Activated naive CD4-positive, alpha-beta T cell treated with anti-CD3 and anti-CD28 coated beads, Interleukin-2, amount 50 U/mL, for 72 hours (primary cell): ENCODE results near the gene EHF. TPM values are rescaled to one million over a fixed set of nuclear protein-coding genes. Genes with fewer than 3 reads are reported as not detected.

ENCODE experiments used
- ATAC-seq, 2 donors: fragments of 150-1000 bp; cut with Tn5 transposase; 2 replicates each; pipeline ENCODE4 v1.10.0; 2021; ENCODE audit warnings: mild to moderate bottlenecking in 2 of 2, moderate library complexity in 2 of 2
- DNase-seq, 2 donors: peaks; one replicate each; pipeline ENCODE4 v3.0.0; 2021 to 2022; ENCODE audit warnings: low spot score in 2 of 2
- H3K27ac Mint-ChIP-seq, 2 donors: one replicate each; pipeline ENCODE4 v1.8.0; 2022; ENCODE audit warnings: mild to moderate bottlenecking in 2 of 2, mixed read lengths in 2 of 2
- H3K36me3 Mint-ChIP-seq, 2 donors: one replicate each; pipeline ENCODE4 v1.8.0; 2022; ENCODE audit warnings: mixed read lengths in 2 of 2
- H3K9me3 Mint-ChIP-seq, 2 donors: one replicate each; pipeline ENCODE4 v1.8.0; 2022; ENCODE audit warnings: mixed read lengths in 2 of 2
- total RNA-seq, 2 donors: library from RNA; stranded (reverse); gene quantifications; one replicate each; pipeline ENCODE4 v1.2.3, GENCODE V29; 2022

The EHF gene
- total RNA-seq, 2 donors from 2014 or later = not detected

DNA sequence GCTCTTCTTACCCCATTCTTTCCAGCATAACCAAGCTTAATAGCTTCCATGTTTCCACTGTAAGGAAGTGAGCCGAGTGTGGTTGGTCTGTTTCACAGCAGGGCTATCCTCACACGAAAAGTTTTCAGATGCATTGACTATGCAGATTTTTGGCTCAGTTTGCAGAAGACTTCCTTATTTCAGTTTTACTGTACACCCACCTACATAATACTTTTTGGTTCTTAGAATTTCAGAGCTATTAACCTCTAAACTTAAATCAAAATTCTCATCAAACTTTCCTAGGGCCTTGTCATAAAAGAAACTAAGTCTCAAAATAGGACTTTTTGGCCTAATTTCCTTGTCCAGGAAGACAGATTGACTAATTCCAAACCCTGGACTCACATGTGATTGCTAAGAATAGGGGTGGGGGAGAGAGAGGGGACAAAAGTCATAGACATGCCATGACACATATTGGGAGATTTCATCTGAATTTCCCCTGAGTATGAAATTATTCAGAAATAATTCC lies 7.3 kb upstream of the EHF start:
- peak; percentile 67 to 76 for ATAC-seq
- no peak for DNase-seq

DNA sequence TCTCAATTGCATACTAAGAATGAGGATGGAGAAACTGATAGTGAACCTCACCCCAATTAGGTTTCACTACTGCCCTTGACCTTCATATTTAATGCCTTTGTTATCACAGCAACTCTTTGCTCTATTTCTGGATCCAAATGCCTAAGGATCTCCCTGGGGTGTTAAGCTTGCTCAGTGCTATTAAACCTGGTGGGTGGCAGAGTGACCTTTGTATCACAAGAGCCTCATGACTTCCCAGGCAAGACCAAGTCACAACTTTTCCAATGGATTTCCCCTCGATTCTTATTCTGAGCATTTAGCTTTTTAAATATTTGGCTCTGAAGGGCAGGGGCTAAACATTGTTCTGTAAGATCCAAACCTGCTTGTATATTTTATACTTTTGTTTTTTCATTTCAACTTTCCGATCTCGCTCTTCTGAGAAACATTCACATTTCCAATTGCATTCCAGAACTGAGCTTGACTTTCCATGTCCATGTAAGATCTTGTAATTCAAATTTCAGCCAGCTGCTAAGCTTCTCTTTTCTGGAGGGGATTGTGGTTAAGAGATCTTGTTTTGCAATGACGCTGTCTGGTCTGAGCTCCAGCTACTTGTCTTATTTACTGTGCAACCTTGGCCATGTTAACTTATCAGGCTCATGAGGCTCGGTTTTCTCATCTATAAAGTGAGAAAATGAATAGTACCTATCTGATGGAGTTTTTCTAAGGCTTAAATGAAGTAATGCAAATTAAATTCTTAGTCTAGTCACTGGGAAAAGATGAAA lies 6.4 kb upstream of the EHF start:
- Mint-ChIP-seq H3K9me3 (peaks cover 0 to 3% of the 10 kb centered on the region in 2 donors), H3K36me3 (no peaks in the 10 kb centered on the region), H3K27ac (no peak overlapping the region)
- no peak for DNase-seq
- ATAC-seq = peak in 1 of 2 donors; percentile 61

More for the DNA sequence above, 7.3 kb upstream of the EHF start:
- Mint-ChIP-seq H3K27ac (no peak overlapping the region), H3K9me3 (peaks cover 0 to 3% of the 10 kb centered on the region in 2 donors), H3K36me3 (no peaks in the 10 kb centered on the region)

DNA sequence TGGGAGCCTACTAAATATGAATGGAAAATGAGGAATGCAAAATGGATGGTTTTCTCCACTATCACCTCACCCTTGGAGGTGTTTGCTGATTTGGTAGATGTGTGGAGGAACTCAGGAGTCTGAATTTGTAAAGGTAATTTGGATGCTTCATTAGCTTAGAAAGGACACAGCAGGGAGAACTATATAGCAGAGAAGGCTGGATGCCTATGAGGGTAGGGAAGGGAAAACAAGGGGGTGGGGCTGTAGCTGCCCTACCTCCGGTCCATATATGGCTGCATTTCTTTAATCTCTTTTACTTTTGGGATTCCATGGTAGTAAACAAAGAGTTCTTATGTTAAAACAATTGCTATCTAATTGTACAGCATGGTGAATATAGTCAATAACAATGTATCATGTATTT lies 4.8 kb upstream of the EHF start:
- Mint-ChIP-seq H3K9me3 (peaks cover 0 to 3% of the 10 kb centered on the region in 2 donors), H3K27ac (no peak overlapping the region), H3K36me3 (no peaks in the 10 kb centered on the region)
- DNase-seq (no peak), ATAC-seq (no peak)

DNA sequence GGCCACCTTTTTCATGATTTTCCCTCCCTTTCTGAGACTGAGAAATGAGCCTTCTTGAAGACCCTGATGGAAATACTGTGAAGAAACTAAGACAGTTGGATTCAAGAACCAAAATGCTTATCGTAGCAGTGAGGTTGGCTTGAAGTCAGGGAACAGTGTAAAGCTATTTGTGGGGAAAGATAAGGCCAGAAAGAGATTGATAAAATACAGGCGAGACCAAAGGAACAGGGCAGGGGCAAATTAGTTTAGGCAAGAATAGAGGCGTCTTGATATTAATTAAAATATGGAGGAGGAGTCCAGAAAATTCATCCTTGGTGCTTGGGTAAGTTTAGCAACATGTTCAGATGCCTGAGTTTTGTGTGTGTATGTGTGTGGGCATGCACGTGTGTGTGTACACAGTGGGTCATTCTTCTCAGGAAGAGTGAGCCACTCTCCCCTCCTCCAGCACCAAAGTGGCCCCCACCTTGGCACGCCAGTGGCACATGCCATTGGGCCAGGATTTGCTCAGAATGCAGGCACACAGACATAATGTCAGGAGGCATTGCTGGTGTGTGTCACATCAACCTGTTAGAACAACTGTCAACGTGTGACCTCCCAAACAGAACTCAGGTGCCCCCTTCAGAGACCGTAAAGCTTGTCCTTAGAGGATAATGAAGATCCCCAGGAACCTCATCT lies 3.9 kb upstream of the EHF start:
- DNase-seq (no peak), ATAC-seq (no peak)
- no peaks in the 10 kb centered on the region for H3K36me3 Mint-ChIP-seq

DNA sequence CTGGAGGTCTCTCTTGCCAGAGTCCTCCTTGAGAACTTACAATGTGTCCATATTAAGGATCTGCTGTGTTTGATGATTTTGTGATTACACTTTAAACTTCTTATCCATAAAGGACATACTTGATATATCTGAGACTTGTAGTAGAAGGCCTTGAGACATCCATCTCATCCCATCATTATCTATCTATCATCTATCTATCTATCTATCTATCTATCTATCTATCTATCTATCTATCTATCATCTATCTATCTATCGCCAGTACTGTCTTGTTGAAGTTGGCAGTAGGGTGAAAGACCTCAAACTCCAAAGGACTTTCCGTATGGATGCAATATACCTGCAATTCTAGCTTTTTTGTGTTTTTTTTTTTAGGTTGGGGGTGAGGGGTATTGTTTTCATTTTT lies 2.5 kb upstream of the EHF start:
- ATAC-seq (no peak), DNase-seq (no peak)
- Mint-ChIP-seq H3K36me3 (no peaks in the 10 kb centered on the region), H3K9me3 (no peaks in the 10 kb centered on the region), H3K27ac (no peak overlapping the region)

More for the DNA sequence above, 3.9 kb upstream of the EHF start:
- Mint-ChIP-seq H3K9me3 (no peaks in the 10 kb centered on the region), H3K27ac (no peak overlapping the region)

DNA sequence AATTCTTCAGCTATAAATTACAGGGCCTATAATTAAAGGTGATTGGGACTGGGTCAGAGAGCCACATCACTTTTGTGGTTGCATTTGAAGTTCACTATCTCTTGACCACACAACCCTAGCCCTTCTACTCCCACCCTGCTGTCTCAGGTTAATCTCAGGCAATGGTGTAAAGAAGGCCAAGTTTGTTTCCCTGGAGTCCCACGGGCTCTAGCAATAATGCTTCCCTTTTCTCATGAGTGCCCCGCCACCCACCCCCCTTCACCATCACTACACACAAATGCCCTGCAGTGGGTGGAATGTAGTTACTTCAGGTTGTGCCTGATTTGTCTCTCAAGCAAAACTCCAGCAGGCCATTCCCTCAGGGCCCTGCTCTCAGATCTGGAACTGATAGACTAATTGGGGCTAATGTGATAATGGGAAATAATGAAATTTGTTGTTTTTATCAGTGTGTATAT lies 1.8 kb upstream of the EHF start:
- ATAC-seq (no peak), DNase-seq (no peak)
- no peak overlapping the region for H3K27ac Mint-ChIP-seq
- no peaks in the 10 kb centered on the region for H3K36me3 Mint-ChIP-seq
- H3K9me3 Mint-ChIP-seq = no peaks in the 10 kb centered on the region

DNA sequence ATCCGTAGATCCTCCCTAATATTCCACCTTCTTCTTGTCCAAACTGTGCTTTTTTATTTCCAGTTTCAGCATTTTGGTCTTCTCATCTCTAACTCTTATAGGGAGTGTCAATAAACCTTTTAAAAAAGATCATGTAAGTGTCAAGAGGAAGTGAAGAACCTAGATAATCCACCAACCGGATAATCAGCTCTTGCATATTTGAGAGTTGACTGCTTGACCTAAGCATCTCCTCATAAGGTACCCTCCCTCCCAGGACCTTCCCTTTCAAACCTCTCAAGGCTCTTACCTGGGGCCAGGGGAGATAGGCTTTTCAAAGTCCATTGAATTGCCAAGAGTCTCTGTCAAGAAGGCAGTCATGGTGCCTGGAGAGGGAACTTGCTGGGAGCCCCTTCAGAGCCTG lies 691 bp upstream of the EHF start:
- Mint-ChIP-seq H3K36me3 (no peaks in the 10 kb centered on the region), H3K27ac (no peak overlapping the region), H3K9me3 (no peaks in the 10 kb centered on the region)
- DNase-seq = no peak
- no peak for ATAC-seq

DNA sequence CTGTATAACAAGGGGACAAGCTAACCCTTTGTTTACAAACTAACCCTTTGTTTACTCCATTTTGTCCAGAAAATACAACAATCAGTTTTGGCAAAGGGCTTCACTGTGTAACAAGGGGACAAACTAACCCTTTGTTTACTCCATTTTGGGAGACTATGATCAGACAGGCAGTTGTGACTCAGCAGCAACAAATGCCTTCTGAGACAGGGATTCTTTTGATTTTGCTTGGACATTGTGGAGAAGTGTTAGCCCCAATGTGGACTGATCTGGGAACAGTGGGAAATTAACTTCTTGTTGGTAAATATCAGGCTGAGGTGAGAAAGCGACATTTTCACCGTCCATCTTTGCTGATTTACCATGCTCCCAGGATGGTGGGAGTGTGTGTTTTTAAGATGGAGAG lies 983 bp downstream of the EHF start:
- no peak for ATAC-seq
- no peaks in the 10 kb centered on the region for H3K36me3 Mint-ChIP-seq
- no peak for DNase-seq
- no peaks in the 10 kb centered on the region for H3K9me3 Mint-ChIP-seq
- H3K27ac Mint-ChIP-seq = no peak overlapping the region

DNA sequence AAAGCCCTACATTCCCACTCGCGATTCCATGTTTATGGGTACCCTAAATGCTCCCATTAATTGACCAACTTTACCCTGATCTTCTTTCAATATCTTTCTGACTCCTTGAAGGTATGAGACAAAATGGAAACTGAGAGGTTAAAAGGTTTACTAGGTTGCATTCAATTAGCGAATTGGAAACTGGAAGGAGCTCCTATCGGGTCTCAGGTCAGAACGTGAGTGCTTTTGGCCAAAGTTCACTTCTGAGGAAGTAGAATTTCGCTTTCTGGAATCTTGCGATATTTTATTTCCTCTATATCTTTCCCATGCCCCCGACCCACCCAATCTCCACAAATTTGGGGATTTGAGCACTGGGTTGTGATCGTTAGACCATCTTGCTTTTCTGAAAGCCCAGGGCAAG lies 2.6 kb downstream of the EHF start:
- H3K36me3 Mint-ChIP-seq = no peaks in the 10 kb centered on the region
- DNase-seq (no peak), ATAC-seq (no peak)
- no peak overlapping the region for H3K27ac Mint-ChIP-seq
- no peaks in the 10 kb centered on the region for H3K9me3 Mint-ChIP-seq

DNA sequence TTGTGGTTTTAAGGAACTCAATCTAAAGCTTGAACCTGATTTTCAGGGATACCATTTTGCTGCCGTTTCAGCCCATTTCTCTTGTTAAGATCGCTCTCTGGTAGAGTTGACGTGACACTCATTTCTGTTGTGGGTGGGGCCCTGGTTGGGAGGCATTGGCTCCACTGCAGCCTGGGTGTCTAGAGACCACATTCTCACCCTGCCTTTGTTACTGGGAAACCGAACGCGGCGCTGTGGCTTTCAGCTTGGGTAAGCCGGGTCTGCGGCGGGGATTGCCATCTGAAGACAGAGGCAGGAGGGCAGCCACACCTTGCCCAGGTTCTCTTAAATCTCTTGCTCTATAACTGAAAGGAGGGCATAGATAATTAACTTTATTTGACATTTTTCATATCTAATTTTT lies 3.2 kb downstream of the EHF start:
- no peak for DNase-seq
- no peaks in the 10 kb centered on the region for H3K9me3 Mint-ChIP-seq
- no peaks in the 10 kb centered on the region for H3K36me3 Mint-ChIP-seq
- peak; percentile 13 to 34 for ATAC-seq
- no peak overlapping the region for H3K27ac Mint-ChIP-seq

DNA sequence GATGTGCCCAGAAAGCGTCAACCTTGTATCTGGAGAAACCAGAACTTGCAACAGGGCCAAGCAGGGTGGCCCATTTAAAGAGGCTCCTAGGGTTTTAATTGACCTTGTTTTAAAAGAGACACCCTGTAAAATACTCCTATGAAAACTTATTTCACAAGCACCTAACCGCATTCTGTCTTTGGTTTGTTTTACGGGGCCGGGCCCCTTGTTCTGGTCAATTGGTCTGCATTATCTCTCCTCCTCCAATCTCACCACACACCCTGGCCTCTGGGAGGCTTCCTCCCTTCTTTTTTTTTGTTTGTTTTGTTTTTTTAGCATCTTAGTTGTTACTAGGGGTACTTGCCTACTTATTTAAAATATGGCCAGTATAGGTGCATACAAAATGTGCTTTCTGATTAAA lies 4.7 kb downstream of the EHF start:
- DNase-seq (no peak), ATAC-seq (no peak)
- Mint-ChIP-seq H3K9me3 (no peaks in the 10 kb centered on the region), H3K27ac (no peak overlapping the region), H3K36me3 (no peaks in the 10 kb centered on the region)

DNA sequence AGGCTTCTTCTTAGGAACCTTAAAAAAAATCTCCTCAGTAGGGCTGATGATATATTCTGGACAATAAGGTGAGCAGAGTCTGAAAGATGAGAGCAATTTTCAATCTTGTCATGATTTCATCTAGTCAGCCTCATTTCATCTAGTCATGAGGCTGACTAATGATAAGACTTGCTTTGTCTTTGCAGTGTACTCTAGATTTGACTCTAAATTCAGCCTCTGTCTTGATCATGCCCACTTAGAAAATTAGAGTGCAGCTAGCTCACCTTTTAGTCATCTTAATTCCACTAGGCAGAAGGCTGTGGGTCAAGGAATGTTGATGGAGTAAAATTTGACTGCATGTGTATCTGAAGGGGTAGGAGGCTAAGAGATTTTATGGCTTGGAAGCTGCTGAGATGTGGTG lies 5.5 kb downstream of the EHF start:
- no peaks in the 10 kb centered on the region for H3K36me3 Mint-ChIP-seq
- DNase-seq (no peak), ATAC-seq (peak; percentile 24 to 89)
- H3K9me3 Mint-ChIP-seq = no peaks in the 10 kb centered on the region
- no peak overlapping the region for H3K27ac Mint-ChIP-seq

DNA sequence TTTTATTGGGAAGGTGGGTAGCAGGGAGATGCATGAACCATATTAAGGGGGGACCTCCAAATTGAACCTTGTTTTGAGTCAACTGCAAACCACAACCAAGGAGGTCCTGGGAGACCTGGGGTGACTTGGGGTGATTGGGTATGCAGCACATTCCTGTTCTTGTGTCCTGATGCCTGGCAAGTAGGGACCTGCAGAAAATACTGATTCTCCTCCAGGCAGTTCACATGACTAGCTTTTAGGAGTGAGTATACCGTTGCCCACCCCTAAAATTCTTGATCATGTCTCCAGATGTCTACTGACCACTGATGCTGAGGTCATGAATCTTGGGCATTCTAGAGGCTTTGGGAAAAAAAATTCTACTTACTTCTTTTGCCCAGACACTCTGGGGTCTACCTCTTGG lies 6.3 kb downstream of the EHF start:
- H3K36me3 Mint-ChIP-seq = no peaks in the 10 kb centered on the region
- ATAC-seq (no peak), DNase-seq (no peak)
- no peak overlapping the region for H3K27ac Mint-ChIP-seq
- no peaks in the 10 kb centered on the region for H3K9me3 Mint-ChIP-seq

DNA sequence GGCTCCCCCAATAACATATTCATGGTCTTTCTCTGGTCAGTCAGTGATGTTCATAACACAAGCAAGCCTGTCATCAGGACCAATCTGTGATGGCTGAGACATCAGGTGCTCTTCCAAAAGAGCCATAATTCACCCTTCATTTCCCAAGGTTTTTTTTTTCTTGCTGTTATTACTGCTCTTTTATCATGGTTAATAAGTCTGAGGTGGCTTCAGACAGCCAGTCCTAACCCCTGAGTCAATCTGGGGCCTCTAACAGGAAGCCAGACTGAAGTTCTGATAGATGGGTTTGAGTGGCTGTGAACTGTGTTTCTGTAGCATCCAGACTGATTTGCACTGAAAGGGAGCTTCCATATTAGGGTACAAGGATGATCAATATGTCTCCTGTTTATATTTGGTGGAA lies 8.8 kb downstream of the EHF start:
- no peak for ATAC-seq
- no peaks in the 10 kb centered on the region for H3K36me3 Mint-ChIP-seq
- no peak for DNase-seq
- H3K9me3 Mint-ChIP-seq = no peaks in the 10 kb centered on the region
- H3K27ac Mint-ChIP-seq = no peak overlapping the region

DNA sequence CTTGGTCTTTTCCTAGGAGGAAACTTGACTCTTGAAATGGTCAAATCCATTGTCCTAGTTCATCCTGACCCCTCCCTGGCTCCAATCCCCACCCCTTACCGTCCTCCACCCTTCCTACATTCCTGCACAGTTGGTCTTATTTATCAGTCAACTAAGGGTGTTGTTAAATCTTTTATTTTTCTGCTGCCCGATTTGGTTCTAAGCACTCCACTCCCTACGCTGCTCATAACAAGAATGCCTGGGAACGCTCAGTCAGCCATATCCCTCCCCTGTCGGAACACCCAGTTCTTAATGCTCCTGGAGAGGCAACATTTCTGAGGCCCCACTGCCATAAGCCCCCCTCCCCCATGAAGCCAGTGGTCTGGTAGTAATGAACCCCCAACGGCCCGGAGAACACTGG lies 9.7 kb downstream of the EHF start:
- Mint-ChIP-seq H3K27ac (no peak overlapping the region), H3K36me3 (no peaks in the 10 kb centered on the region), H3K9me3 (no peaks in the 10 kb centered on the region)
- no peak for ATAC-seq
- DNase-seq = no peak

DNA sequence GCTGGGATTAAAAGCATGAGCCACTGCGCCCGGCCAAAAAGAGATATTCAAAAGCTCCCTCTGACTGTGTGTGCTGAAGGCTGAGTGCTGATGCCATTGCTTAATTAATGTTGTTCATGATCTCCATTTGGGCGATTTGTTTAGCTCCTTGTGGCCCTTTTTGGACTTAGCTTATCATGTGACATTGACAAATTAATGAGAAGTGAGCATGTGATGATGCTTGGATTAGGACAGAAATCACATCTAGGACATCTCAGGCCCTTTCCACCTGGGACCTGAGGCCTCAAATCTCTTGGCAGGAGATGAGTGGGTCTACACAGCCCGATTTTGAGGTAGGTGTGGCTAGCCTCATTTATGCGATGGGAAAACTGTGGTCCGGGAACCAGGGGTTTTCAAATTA lies 10.4 kb downstream of the EHF start:
- ATAC-seq (no peak), DNase-seq (no peak)
- Mint-ChIP-seq H3K9me3 (no peaks in the 10 kb centered on the region), H3K36me3 (no peaks in the 10 kb centered on the region), H3K27ac (no peak overlapping the region)

DNA sequence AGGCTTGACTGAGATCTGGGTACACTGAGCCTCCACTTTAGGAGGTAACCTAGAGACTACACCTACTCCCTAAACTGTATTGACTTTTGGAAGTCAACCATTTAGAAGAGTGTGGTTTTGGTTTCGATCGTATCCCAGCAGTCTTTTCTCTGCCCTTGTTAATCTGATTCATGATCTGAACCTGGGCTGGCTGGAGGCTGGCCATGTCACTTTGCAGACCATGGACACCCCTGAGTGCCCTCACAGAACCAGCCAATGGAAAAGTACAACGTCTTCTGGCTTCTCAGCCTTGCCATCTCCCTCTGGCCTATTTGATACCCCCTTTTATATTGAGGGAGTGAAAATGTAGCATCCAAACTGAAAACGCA lies 10.8 kb downstream of the EHF start:
- DNase-seq (no peak), ATAC-seq (no peak)
- no peak overlapping the region for H3K27ac Mint-ChIP-seq
- H3K36me3 Mint-ChIP-seq = no peaks in the 10 kb centered on the region
- H3K9me3 Mint-ChIP-seq = no peaks in the 10 kb centered on the region
